PC-9 (cell line): ENCODE measurements around the gene ERGIC1. TPM values are rescaled to one million over a fixed set of nuclear protein-coding genes. Genes with fewer than 3 reads are reported as not detected.

Experiments used
- BruUV-seq: library from RNA; stranded (reverse); fragments of 400-500 nt; replicated peaks from 2 replicates; lab custom pipeline; 2021; lab: Mats Ljungman, UMichigan
- CTCF ChIA-PET: fragments of 300-600 bp; sonication (Branson Sonifier 250); formaldehyde crosslinking; loops from one replicate; lab custom pipeline; 2022; ENCODE audit warnings: antibody characterized with exemption; lab: Charles Lee
- POLR2A ChIA-PET: fragments of 300-600 bp; sonication (Branson Sonifier 250); formaldehyde crosslinking; loops from one replicate; lab custom pipeline; 2022; ENCODE audit warnings: antibody characterized with exemption; ENCODE audit not compliant: unreplicated experiment; lab: Charles Lee
- DNase-seq, 2 experiments: peaks; one replicate each; pipeline versions ENCODE4 v3.0.0 to v3.0.0-alpha.2; 2015 to 2022; ENCODE audit warnings: mixed read lengths in 1 of 2
- H2AFZ ChIP-seq: fragments of 200-600 bp; sonication (generic); 2 replicates; pipeline ENCODE4 v1.8.1; 2017; ENCODE audit warnings: antibody characterized with exemption
- H3F3A ChIP-seq: fragments of 200-600 bp; sonication (generic); 2 replicates; pipeline ENCODE4 v1.8.1; 2017; ENCODE audit warnings: antibody characterized with exemption, mild to moderate bottlenecking, low read depth; ENCODE audit not compliant: insufficient read depth
- H3K27ac ChIP-seq: fragments of 200-600 bp; sonication (generic); 2 replicates; pipeline ENCODE4 v1.6.1; 2016; ENCODE audit warnings: mixed run types
- H3K27me3 ChIP-seq: fragments of 200-600 bp; sonication (generic); 2 replicates; pipeline ENCODE4 v1.6.1; 2016; ENCODE audit warnings: low read depth, mixed run types; ENCODE audit not compliant: insufficient read depth
- H3K36me3 ChIP-seq: fragments of 200-600 bp; sonication (generic); 2 replicates; pipeline ENCODE4 v1.6.1; 2016; ENCODE audit warnings: low read depth, mixed run types
- H3K4me1 ChIP-seq: fragments of 200-600 bp; sonication (generic); replicated peaks from 2 replicates; pipeline ENCODE4 v1.6.1; 2016; ENCODE audit warnings: mixed run types; ENCODE audit not compliant: insufficient read depth
- H3K4me2 ChIP-seq: fragments of 200-600 bp; sonication (generic); 2 replicates; pipeline ENCODE4 v1.6.1; 2017; ENCODE audit warnings: mixed run types
- H3K4me3 ChIP-seq: fragments of 200-600 bp; sonication (generic); 2 replicates; pipeline ENCODE4 v1.6.1; 2016; ENCODE audit warnings: mixed run types
- H3K79me2 ChIP-seq: fragments of 200-600 bp; sonication (generic); 2 replicates; pipeline ENCODE4 v1.6.1; 2017; ENCODE audit warnings: low read depth, mixed run types
- H3K9me2 ChIP-seq: fragments of 200-600 bp; sonication (generic); 2 replicates; pipeline ENCODE4 v1.8.1; 2017; ENCODE audit warnings: mild to moderate bottlenecking; ENCODE audit not compliant: insufficient read depth
- H3K9me3 ChIP-seq: fragments of 200-600 bp; sonication (generic); 2 replicates; pipeline ENCODE4 v1.8.1; 2016; ENCODE audit warnings: low read depth; ENCODE audit not compliant: insufficient read depth
- H4K20me1 ChIP-seq: fragments of 200-600 bp; sonication (generic); 2 replicates; pipeline ENCODE4 v1.8.1; 2017; ENCODE audit not compliant: insufficient read depth
- EZH2 ChIP-seq: fragments of 200-600 bp; sonication (generic); IDR thresholded peaks from 2 replicates; pipeline ENCODE4 v1.8.0; 2017; ENCODE audit warnings: antibody characterized with exemption, low read depth
- intact Hi-C: fragments of 100-400 bp; cut with micrococcal nuclease; formaldehyde crosslinking; loops from one replicate; pipeline ENCODE4 v1.10.0; 2022; ENCODE audit not compliant: unreplicated experiment
- total RNA-seq: library from RNA; stranded (reverse); gene quantifications from 2 replicates; pipeline ENCODE4 v1.2.3, GENCODE V29; 2021
- TF ChIP-seq, protein P1 (sequence below): fragments of 200-600 bp; sonication (generic); conservative IDR thresholded peaks from 2 replicates; pipeline ENCODE4 v1.6.1; 2017; ENCODE audit warnings: mixed run types, antibody characterized with exemption, mild to moderate bottlenecking, moderate library complexity

ERGIC1 gene
- total RNA-seq, 1 experiment from 2014 or later: 159 TPM

DNA sequence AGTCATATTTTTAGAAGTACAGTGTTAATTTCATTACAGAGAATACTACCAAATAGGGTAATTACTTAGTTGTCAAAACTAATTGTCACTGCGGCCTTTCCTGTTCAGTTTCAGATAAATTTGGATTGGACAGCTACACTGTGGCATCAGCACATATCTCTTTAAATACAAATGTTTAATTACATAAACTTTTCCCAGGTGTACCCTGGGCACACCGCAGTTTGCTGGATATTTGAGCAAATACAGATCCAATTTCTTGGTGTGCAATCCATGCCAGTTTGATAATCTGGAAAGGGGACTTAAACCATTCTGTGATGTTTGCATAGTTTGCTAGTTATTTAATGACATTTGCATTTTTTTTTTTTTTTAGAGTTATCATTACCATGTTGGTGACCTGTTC lies 160.4 kb downstream of the ERGIC1 start:
- Histone ChIP-seq H3K36me3 (peaks cover 8% of the 10 kb centered on the region), H3K4me1 (no peaks in the 10 kb centered on the region), H3K79me2 (peaks cover 47% of the 10 kb centered on the region), H3K4me2 (no peak overlapping the region), H3K9me3 (no peaks in the 10 kb centered on the region), H3K27me3 (no peaks in the 10 kb centered on the region), H3K4me3 (no peak overlapping the region), H3K27ac (no peak overlapping the region), H3K9me2 (no peaks in the 10 kb centered on the region), H4K20me1 (peaks cover 23% of the 10 kb centered on the region), H2AFZ (no peak overlapping the region), H3F3A (0 out of 2 replicates have a peak, but pooled peaks cover 9% of the 10 kb centered on the region)
- intact Hi-C loops: no loop called here
- ChIA-PET CTCF (no interaction called here), POLR2A (no interaction called here)
- no TSS peak for BruUV-seq
- TF ChIP-seq, protein P1, sequence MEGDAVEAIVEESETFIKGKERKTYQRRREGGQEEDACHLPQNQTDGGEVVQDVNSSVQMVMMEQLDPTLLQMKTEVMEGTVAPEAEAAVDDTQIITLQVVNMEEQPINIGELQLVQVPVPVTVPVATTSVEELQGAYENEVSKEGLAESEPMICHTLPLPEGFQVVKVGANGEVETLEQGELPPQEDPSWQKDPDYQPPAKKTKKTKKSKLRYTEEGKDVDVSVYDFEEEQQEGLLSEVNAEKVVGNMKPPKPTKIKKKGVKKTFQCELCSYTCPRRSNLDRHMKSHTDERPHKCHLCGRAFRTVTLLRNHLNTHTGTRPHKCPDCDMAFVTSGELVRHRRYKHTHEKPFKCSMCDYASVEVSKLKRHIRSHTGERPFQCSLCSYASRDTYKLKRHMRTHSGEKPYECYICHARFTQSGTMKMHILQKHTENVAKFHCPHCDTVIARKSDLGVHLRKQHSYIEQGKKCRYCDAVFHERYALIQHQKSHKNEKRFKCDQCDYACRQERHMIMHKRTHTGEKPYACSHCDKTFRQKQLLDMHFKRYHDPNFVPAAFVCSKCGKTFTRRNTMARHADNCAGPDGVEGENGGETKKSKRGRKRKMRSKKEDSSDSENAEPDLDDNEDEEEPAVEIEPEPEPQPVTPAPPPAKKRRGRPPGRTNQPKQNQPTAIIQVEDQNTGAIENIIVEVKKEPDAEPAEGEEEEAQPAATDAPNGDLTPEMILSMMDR: no peak
- TF ChIP-seq EZH2: no peak
- no peak for DNase-seq

DNA sequence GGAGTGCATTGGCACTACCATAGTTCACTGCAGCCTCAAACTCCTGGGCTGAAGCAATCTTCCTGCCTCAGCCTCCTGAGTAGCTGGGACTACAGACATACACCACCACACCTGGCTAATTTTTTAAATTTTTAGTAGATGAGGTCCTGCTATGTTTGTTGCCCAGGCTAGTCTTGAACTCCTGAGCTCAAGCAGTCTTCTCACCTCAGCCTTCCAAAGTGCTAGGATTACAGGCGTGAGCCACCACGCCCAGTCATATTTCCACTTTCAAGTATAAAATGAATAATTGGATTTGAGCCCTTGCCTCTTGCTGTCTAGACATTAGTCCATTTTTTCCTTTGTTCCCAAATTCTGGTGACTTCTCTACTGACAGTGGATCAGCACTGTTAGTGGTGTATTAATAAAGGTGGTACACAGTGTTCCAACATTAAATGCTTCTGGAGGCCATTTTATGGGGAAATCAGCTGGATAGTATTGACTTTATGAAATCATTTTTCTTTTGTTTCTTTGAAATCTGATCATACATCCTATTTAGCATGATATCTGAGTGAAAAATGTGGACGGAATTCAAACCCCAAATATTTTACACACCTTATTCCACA lies 165.4 kb downstream of the ERGIC1 start:
- H3K4me3 ChIP-seq: no peak overlapping the region
- H3K4me2 ChIP-seq: no peak overlapping the region
- BruUV-seq: no TSS peak
- H3K36me3 ChIP-seq: peaks cover 8% of the 10 kb centered on the region
- intact Hi-C loops: no loop called here
- H3K9me3 ChIP-seq: no peaks in the 10 kb centered on the region
- TF ChIP-seq, protein P1: no peak
- no peak for TF ChIP-seq EZH2
- H3F3A ChIP-seq: peaks cover 9% of the 10 kb centered on the region; the same call in 1 of the 2 replicates
- CTCF ChIA-PET: no interaction called here
- DNase-seq: no peak
- no peaks in the 10 kb centered on the region for H3K4me1 ChIP-seq
- POLR2A ChIA-PET: no interaction called here
- peaks cover 54% of the 10 kb centered on the region for H4K20me1 ChIP-seq
- H3K9me2 ChIP-seq: no peaks in the 10 kb centered on the region
- no peak overlapping the region for H3K27ac ChIP-seq
- H2AFZ ChIP-seq: no peak overlapping the region
- H3K79me2 ChIP-seq: peaks cover 68% of the 10 kb centered on the region
- no peaks in the 10 kb centered on the region for H3K27me3 ChIP-seq

DNA sequence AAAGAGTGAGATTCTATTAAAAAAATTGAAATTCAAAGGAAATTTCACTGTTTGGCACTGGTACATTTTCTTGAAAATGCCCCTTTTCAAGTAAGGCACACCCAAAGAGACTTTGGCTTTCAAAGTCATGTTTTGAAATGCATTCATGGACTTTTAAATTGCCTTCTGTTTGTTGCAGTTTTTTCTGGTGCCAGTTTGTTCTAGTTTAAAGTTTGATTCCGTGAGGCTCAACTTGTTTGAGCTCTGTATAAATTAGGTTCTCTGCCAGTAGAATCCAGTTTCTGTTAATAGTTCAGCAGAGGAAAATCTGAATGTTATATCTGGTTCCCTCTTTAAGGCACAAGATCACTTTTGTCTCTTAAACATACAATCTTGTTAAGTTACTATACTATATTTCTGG lies 165.9 kb downstream of the ERGIC1 start:
- BruUV-seq: no TSS peak
- ChIA-PET POLR2A (no interaction called here), CTCF (no interaction called here)
- intact Hi-C loops: no loop called here
- no peak overlapping the region for H3K4me2 ChIP-seq
- peaks cover 73% of the 10 kb centered on the region for H3K79me2 ChIP-seq
- no peaks in the 10 kb centered on the region for H3K4me1 ChIP-seq
- peaks cover 9% of the 10 kb centered on the region; the same call in 1 of the 2 replicates for H3F3A ChIP-seq
- H3K36me3 ChIP-seq: peaks cover 8% of the 10 kb centered on the region
- no peaks in the 10 kb centered on the region for H3K27me3 ChIP-seq
- no peak for TF ChIP-seq EZH2
- TF ChIP-seq, protein P1: no peak
- H2AFZ ChIP-seq: no peak overlapping the region
- no peaks in the 10 kb centered on the region for H3K9me3 ChIP-seq
- peaks cover 54% of the 10 kb centered on the region for H4K20me1 ChIP-seq
- H3K4me3 ChIP-seq: no peak overlapping the region
- DNase-seq: no peak
- no peaks in the 10 kb centered on the region for H3K9me2 ChIP-seq
- no peak overlapping the region for H3K27ac ChIP-seq
